Suprapubic skin (tissue), 4 donors: Measurements from ENCODE around the gene SP2. TPM values are rescaled to one million over a fixed set of nuclear protein-coding genes. Genes with fewer than 3 reads are reported as not detected.

Experiments used
- DNase-seq, 2 donors: peaks; one replicate each; pipeline ENCODE4 v3.0.0-alpha.2; 2019; ENCODE audit warnings: low spot score in 2 of 2
- H3K27ac ChIP-seq: fragments of 200-600 bp; sonication (generic); one replicate; pipeline ENCODE4 v1.5.1; 2019
- H3K27me3 ChIP-seq: fragments of 200-600 bp; sonication (generic); one replicate; pipeline ENCODE4 v1.5.1; 2019
- H3K36me3 ChIP-seq: fragments of 200-600 bp; sonication (generic); one replicate; pipeline ENCODE4 v1.5.1; 2019
- H3K4me1 ChIP-seq: fragments of 200-600 bp; sonication (generic); one replicate; pipeline ENCODE4 v1.5.1; 2019
- H3K4me3 ChIP-seq: fragments of 200-600 bp; sonication (generic); one replicate; pipeline ENCODE4 v1.5.1; 2019; ENCODE audit warnings: mild to moderate bottlenecking
- H3K9me3 ChIP-seq: fragments of 200-600 bp; sonication (generic); one replicate; pipeline ENCODE4 v1.5.1; 2019
- CTCF ChIP-seq, 2 donors: fragments of 200-600 bp in 1 of 2; fragments of 450-650 bp in 1 of 2; sonication (generic) in 1 of 2; IDR thresholded peaks; one replicate each; pipeline ENCODE4 v1.5.1; 2016 to 2019; ENCODE audit warnings: antibody characterized with exemption in 2 of 2, mild to moderate bottlenecking in 1 of 2, moderate library complexity in 1 of 2
- EP300 ChIP-seq: sonication (generic); formaldehyde crosslinking; IDR thresholded peaks from one replicate; pipeline ENCODE4 v1.6.1; 2017; ENCODE audit warnings: antibody characterized with exemption
- POLR2A ChIP-seq, 2 donors: fragments of 450-650 bp; IDR thresholded peaks; one replicate each; pipeline ENCODE4 v1.6.1; 2017; ENCODE audit warnings: antibody characterized with exemption in 2 of 2, mild to moderate bottlenecking in 2 of 2, moderate library complexity in 2 of 2
- POLR2AphosphoS5 ChIP-seq, 3 donors: sonication (generic); formaldehyde crosslinking; IDR thresholded peaks; one replicate each; pipeline ENCODE4 v1.6.1; 2017; ENCODE audit warnings: antibody characterized with exemption in 3 of 3
- WGBS: methylation state at CpG from one replicate; pipeline ENCODE4 v1.1.5; 2018; 5-methylcytosine and 5-hydroxymethylcytosine counted together
- total RNA-seq, 4 donors: library from RNA; depleted of rRNA; stranded (reverse); fragments of >200 nt; gene quantifications; one replicate each; pipeline ENCODE4 v1.1.0, GENCODE V29; 2016

The SP2 gene
- total RNA-seq, 4 donors from 2014 or later, result 6.9 to 12.7 (median 9.8) TPM

GRCh38 chr17:47896672-47897490 is 845 bp downstream of the SP2 start:
- Histone ChIP-seq H3K27ac (peak overlapping the region; percentile 96), H3K4me1 (peaks cover 42% of the 10 kb centered on the region), H3K4me3 (peak overlapping the region; percentile 77), H3K27me3 (no peaks in the 10 kb centered on the region), H3K9me3 (no peaks in the 10 kb centered on the region), H3K36me3 (peaks cover 4% of the 10 kb centered on the region)
- 2% methylated on average over 15 of the region's 22 CpGs for WGBS
- peak; percentile 82 to 85 for DNase-seq
- TF ChIP-seq POLR2AphosphoS5 (IDR thresholded peaks at IDR 0.05) (no peak), POLR2A (IDR thresholded peaks at IDR 0.05) (no peak), CTCF (IDR thresholded peaks at IDR 0.05) (no peak), EP300 (no peak)

- H3K4me1 ChIP-seq, result peaks cover 42% of the 10 kb centered on the region
- no peak for TF ChIP-seq EP300
- TF ChIP-seq POLR2A (IDR thresholded peaks at IDR 0.05), result no peak
- no peak for TF ChIP-seq CTCF (IDR thresholded peaks at IDR 0.05)
- TF ChIP-seq POLR2AphosphoS5 (IDR thresholded peaks at IDR 0.05), result no peak
- H3K4me3 ChIP-seq, result peak overlapping the region; percentile 77
- H3K9me3 ChIP-seq, result no peaks in the 10 kb centered on the region
- WGBS, result 65% methylated on average over 5 of the region's 5 CpGs
- H3K27me3 ChIP-seq, result no peaks in the 10 kb centered on the region
- H3K27ac ChIP-seq, result peak overlapping the region; percentile 96
- peaks cover 4% of the 10 kb centered on the region for H3K36me3 ChIP-seq
- no peak for DNase-seq
These were observed 1.5 kb downstream of the SP2 start for GRCh38 chr17:47897561-47897960.

- peak overlapping the region; percentile 96 for H3K27ac ChIP-seq
- no peak for TF ChIP-seq CTCF (IDR thresholded peaks at IDR 0.05)
- no peak for TF ChIP-seq EP300
- TF ChIP-seq POLR2AphosphoS5 (IDR thresholded peaks at IDR 0.05), result no peak
- no peak for TF ChIP-seq POLR2A (IDR thresholded peaks at IDR 0.05)
- H3K4me1 ChIP-seq, result peaks cover 42% of the 10 kb centered on the region
- H3K9me3 ChIP-seq, result no peaks in the 10 kb centered on the region
- no peaks in the 10 kb centered on the region for H3K27me3 ChIP-seq
- no peak for DNase-seq
- H3K36me3 ChIP-seq, result peaks cover 4% of the 10 kb centered on the region
- no peak overlapping the region for H3K4me3 ChIP-seq
These were observed 2.2 kb downstream of the SP2 start for GRCh38 chr17:47898241-47898640.

- no peak for TF ChIP-seq EP300
- TF ChIP-seq POLR2AphosphoS5 (IDR thresholded peaks at IDR 0.05), result no peak
- TF ChIP-seq POLR2A (IDR thresholded peaks at IDR 0.05), result no peak
- no peak for TF ChIP-seq CTCF (IDR thresholded peaks at IDR 0.05)
- Histone ChIP-seq H3K4me3 (no peak overlapping the region), H3K27ac (no peak overlapping the region), H3K4me1 (peaks cover 41% of the 10 kb centered on the region), H3K9me3 (no peaks in the 10 kb centered on the region), H3K27me3 (no peaks in the 10 kb centered on the region), H3K36me3 (peaks cover 4% of the 10 kb centered on the region)
- no peak for DNase-seq
- 77% methylated on average over 5 of the region's 5 CpGs for WGBS
These were observed 3.6 kb downstream of the SP2 start for GRCh38 chr17:47899643-47900042.

- no peaks in the 10 kb centered on the region for H3K9me3 ChIP-seq
- H3K36me3 ChIP-seq, result peaks cover 4% of the 10 kb centered on the region
- no peak overlapping the region for H3K27ac ChIP-seq
- no peak for TF ChIP-seq EP300
- no peak for TF ChIP-seq CTCF (IDR thresholded peaks at IDR 0.05)
- no peak for TF ChIP-seq POLR2AphosphoS5 (IDR thresholded peaks at IDR 0.05)
- TF ChIP-seq POLR2A (IDR thresholded peaks at IDR 0.05), result no peak
- DNase-seq, result no peak
- H3K27me3 ChIP-seq, result no peaks in the 10 kb centered on the region
- peaks cover 53% of the 10 kb centered on the region for H3K4me1 ChIP-seq
- no peak overlapping the region for H3K4me3 ChIP-seq
- 89% methylated on average over 7 of the region's 7 CpGs for WGBS
These were observed 5.4 kb downstream of the SP2 start for GRCh38 chr17:47901423-47901822.
